ENCODE measurements around the gene ARL5B.
"Not testable (repeated sequence)": the region's sequence is repeated elsewhere in the genome, so short reads cannot be mapped to it uniquely, and the experiment has no call there.

The ARL5B gene

DNA sequence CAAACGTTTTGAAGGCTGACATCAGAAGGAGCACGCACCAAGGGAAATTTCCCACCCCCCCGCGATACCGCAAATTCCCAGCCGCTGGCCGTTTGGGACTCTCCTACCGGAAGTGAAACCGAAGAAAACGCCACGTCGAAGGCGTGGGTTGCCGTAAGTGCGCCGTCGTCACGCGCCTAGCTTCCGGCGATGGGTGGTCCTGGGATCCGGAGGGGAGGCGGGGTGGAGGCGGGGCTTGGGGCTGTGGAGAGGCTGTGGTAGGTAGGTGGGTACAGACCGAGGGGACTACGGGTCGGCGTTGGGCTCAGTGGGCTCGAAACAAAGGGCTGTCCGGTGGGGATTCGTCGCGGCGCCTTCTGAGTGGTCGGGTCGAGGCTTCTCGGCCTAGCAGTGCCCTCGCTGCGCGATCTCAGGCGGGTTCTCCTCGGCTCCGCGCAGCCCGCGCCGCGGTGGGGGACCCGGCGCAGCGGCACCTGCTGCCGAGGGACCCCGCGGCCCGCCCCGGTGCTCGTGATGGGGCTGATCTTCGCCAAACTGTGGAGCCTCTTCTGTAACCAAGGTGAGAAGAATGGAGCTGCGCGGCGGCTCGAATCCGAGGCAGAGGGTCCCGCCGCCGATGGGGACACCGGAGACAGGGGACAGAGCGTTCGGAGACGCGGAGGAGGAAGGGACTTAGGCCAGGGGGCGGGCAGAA is at the start of gene ARL5B:
ARL5B (plus strand) TSS at position 307 of the 694 bp plus-strand sequence; CDS start at position 514, 207 bp downstream.
- Histone ChIP-seq H3K9ac (ENCODE audit: low read length) (peak within 1 kb of the TSS; percentile 98), H3K4me3 (ENCODE audit: low read length) (peak within 1 kb of the TSS; percentile 90)

DNA sequence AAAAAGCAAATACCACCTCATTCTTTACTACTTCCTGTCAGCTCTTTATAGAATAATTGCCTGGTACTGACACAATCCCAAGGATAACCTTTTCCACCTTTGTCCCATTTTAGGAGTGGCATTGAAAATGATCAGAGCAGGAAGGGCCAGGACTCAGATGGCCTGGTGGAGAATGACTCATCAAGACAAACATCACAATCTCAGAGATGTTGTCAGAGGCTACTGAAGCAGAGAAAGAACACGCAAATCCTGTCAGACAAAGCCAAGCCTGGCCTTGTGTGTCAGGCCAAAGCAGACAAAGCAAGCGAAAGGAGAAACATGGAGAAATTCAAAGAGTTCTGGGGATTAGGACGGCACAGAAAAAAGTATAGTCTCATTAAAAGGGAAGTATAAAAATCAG is 48.7 kb upstream of the ARL5B start:
- peak overlapping the region; percentile 11 for H3K9ac ChIP-seq (ENCODE audit: low read length)
- H3K27me3 ChIP-seq (ENCODE audit: control insufficient read depth, insufficient read depth, low read length), result no peaks in the 10 kb centered on the region
- H3K36me3 ChIP-seq (ENCODE audit: control insufficient read depth, insufficient read depth, low read length), result no peaks in the 10 kb centered on the region
- H3K4me3 ChIP-seq (ENCODE audit: low read length), result no peak overlapping the region
- H3K4me1 ChIP-seq (ENCODE audit: control insufficient read depth, insufficient read depth, low read length), result peaks cover 6% of the 10 kb centered on the region
- no peaks in the 10 kb centered on the region for H3K9me3 ChIP-seq (ENCODE audit: control insufficient read depth, low read length)

More for the DNA sequence above, at the start of gene ARL5B:
- no peaks in the 10 kb centered on the region for H3K4me1 ChIP-seq (ENCODE audit: control insufficient read depth, insufficient read depth, low read length)
- H3K27me3 ChIP-seq (ENCODE audit: control insufficient read depth, insufficient read depth, low read length), result no peaks in the 10 kb centered on the region
- no peaks in the 10 kb centered on the region for H3K9me3 ChIP-seq (ENCODE audit: control insufficient read depth, low read length)
- no peaks in the 10 kb centered on the region for H3K36me3 ChIP-seq (ENCODE audit: control insufficient read depth, insufficient read depth, low read length)

- H3K9me3 ChIP-seq (ENCODE audit: control insufficient read depth, low read length), result no peaks in the 10 kb centered on the region
- H3K36me3 ChIP-seq (ENCODE audit: control insufficient read depth, insufficient read depth, low read length), result no peaks in the 10 kb centered on the region
- H3K27me3 ChIP-seq (ENCODE audit: control insufficient read depth, insufficient read depth, low read length), result no peaks in the 10 kb centered on the region
- H3K4me1 ChIP-seq (ENCODE audit: control insufficient read depth, insufficient read depth, low read length), result peaks cover 6% of the 10 kb centered on the region
- no peak overlapping the region for H3K9ac ChIP-seq (ENCODE audit: low read length)
- no peak overlapping the region for H3K4me3 ChIP-seq (ENCODE audit: low read length)
Observed at GRCh38 chr10:18611168-18611567, 48.1 kb upstream of the ARL5B start.

GRCh38 chr10:18615618-18616017 is 43.6 kb upstream of the ARL5B start:
- H3K9ac ChIP-seq (ENCODE audit: low read length), result no peak overlapping the region
- no peaks in the 10 kb centered on the region for H3K9me3 ChIP-seq (ENCODE audit: control insufficient read depth, low read length)
- H3K4me1 ChIP-seq (ENCODE audit: control insufficient read depth, insufficient read depth, low read length), result peaks cover 3% of the 10 kb centered on the region
- H3K27me3 ChIP-seq (ENCODE audit: control insufficient read depth, insufficient read depth, low read length), result no peaks in the 10 kb centered on the region
- H3K4me3 ChIP-seq (ENCODE audit: low read length), result no peak overlapping the region
- H3K36me3 ChIP-seq (ENCODE audit: control insufficient read depth, insufficient read depth, low read length), result no peaks in the 10 kb centered on the region

GRCh38 chr10:18616337-18616736 is 42.9 kb upstream of the ARL5B start:
- Histone ChIP-seq H3K4me3 (ENCODE audit: low read length) (no peak overlapping the region), H3K4me1 (ENCODE audit: control insufficient read depth, insufficient read depth, low read length) (no peaks in the 10 kb centered on the region), H3K9ac (ENCODE audit: low read length) (no peak overlapping the region), H3K9me3 (ENCODE audit: control insufficient read depth, low read length) (no peaks in the 10 kb centered on the region), H3K27me3 (ENCODE audit: control insufficient read depth, insufficient read depth, low read length) (no peaks in the 10 kb centered on the region), H3K36me3 (ENCODE audit: control insufficient read depth, insufficient read depth, low read length) (no peaks in the 10 kb centered on the region)

GRCh38 chr10:18619016-18619415 is 40.2 kb upstream of the ARL5B start:
- Histone ChIP-seq H3K4me1 (ENCODE audit: control insufficient read depth, insufficient read depth, low read length) (no peaks in the 10 kb centered on the region), H3K9ac (ENCODE audit: low read length) (no peak overlapping the region), H3K9me3 (ENCODE audit: control insufficient read depth, low read length) (no peaks in the 10 kb centered on the region), H3K4me3 (ENCODE audit: low read length) (no peak overlapping the region), H3K27me3 (ENCODE audit: control insufficient read depth, insufficient read depth, low read length) (no peaks in the 10 kb centered on the region), H3K36me3 (ENCODE audit: control insufficient read depth, insufficient read depth, low read length) (no peaks in the 10 kb centered on the region)

GRCh38 chr10:18620856-18621255 is 38.4 kb upstream of the ARL5B start:
- H3K4me3 ChIP-seq (ENCODE audit: low read length), result no peak overlapping the region
- no peaks in the 10 kb centered on the region for H3K27me3 ChIP-seq (ENCODE audit: control insufficient read depth, insufficient read depth, low read length)
- no peaks in the 10 kb centered on the region for H3K4me1 ChIP-seq (ENCODE audit: control insufficient read depth, insufficient read depth, low read length)
- no peaks in the 10 kb centered on the region for H3K9me3 ChIP-seq (ENCODE audit: control insufficient read depth, low read length)
- H3K9ac ChIP-seq (ENCODE audit: low read length), result no peak overlapping the region
- no peaks in the 10 kb centered on the region for H3K36me3 ChIP-seq (ENCODE audit: control insufficient read depth, insufficient read depth, low read length)

DNA sequence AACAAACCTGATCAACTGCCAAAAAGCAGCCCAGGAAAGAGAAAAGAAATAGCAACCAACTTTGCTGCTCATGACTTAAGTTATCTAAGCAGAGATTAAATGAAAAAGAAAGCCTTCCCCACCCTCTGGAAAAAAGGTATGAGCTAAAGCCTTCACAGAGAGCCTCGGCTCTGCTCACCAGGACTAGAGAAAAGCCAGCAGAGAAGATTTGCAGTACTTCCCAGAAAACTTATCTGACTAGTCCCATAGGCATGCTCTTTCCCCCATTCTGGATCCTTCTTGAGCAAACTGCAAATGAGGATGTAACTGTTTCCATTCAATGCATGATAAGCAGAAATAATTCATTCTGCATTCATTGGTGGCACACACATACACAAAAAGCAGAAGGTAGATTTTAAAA is 35.6 kb upstream of the ARL5B start:
- not testable (repeated sequence) for H3K9me3 ChIP-seq (ENCODE audit: control insufficient read depth, low read length); H3K4me1 ChIP-seq (ENCODE audit: control insufficient read depth, insufficient read depth, low read length); H3K27me3 ChIP-seq (ENCODE audit: control insufficient read depth, insufficient read depth, low read length); H3K36me3 ChIP-seq (ENCODE audit: control insufficient read depth, insufficient read depth, low read length); H3K9ac ChIP-seq (ENCODE audit: low read length); H3K4me3 ChIP-seq (ENCODE audit: low read length)

DNA sequence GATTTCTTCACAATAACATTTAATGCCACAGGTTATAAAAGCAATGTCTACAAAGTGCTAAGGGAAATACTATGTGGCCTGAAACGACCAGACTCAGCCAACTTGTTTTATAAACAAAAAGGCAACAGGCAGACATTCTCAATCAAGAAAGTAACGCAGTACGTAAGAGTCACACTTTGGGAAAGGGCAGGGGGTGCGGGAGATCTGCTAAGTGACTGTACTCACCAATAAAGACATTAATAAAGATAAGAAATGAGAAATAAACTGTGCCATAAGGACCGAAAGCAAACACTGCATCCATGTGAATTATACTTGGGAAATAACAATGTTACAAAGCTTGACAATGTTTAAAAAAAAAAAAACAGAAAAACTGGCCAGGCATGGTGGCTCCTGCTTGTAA is 33.3 kb upstream of the ARL5B start:
- Histone ChIP-seq H3K4me3 (ENCODE audit: low read length) (no peak overlapping the region), H3K9me3 (ENCODE audit: control insufficient read depth, low read length) (no peaks in the 10 kb centered on the region), H3K36me3 (ENCODE audit: control insufficient read depth, insufficient read depth, low read length) (no peaks in the 10 kb centered on the region), H3K9ac (ENCODE audit: low read length) (no peak overlapping the region), H3K4me1 (ENCODE audit: control insufficient read depth, insufficient read depth, low read length) (no peaks in the 10 kb centered on the region), H3K27me3 (ENCODE audit: control insufficient read depth, insufficient read depth, low read length) (no peaks in the 10 kb centered on the region)

- H3K36me3 ChIP-seq (ENCODE audit: control insufficient read depth, insufficient read depth, low read length); H3K9me3 ChIP-seq (ENCODE audit: control insufficient read depth, low read length); H3K27me3 ChIP-seq (ENCODE audit: control insufficient read depth, insufficient read depth, low read length); H3K4me3 ChIP-seq (ENCODE audit: low read length); H3K4me1 ChIP-seq (ENCODE audit: control insufficient read depth, insufficient read depth, low read length): not testable (repeated sequence)
- peak overlapping the region; percentile 72 for H3K9ac ChIP-seq (ENCODE audit: low read length)
Observed at GRCh38 chr10:18627452-18628018, 31.7 kb upstream of the ARL5B start.

DNA sequence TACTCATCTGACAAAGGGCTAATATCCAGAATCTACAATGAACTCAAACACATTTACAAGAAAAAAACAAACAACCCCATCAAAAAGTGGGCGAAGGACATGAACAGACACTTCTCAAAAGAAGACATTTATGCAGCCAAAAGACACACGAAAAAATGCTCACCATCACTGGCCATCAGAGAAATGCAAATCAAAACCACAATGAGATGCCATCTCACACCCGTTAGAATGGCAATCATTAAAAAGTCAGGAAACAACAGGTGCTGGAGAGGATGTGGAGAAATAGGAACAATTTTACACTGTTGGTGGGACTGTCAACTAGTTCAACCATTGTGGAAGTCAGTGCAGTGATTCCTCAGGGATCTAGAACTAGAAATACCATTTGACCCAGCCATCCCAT is 26.7 kb upstream of the ARL5B start:
- H3K4me1 ChIP-seq (ENCODE audit: control insufficient read depth, insufficient read depth, low read length); H3K36me3 ChIP-seq (ENCODE audit: control insufficient read depth, insufficient read depth, low read length): not testable (repeated sequence)

DNA sequence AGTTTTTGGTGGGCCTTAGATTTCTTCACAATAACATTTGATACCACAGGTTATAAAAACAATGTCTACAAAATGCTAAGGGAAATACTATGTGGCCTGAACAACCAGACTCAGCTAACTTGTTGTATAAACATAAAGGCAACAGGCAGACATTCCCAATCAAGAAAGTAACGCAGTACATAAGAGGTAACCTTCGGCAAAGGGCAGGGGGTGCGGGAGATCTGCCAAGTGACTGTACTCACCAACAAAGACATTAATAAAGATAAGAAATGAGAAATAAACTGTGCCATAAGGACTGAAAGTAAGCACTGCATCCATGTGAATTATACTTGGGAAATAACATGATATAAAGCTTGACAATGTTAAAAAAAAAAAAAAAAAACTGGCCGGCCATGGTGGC is 23.2 kb upstream of the ARL5B start:
- Histone ChIP-seq H3K36me3 (ENCODE audit: control insufficient read depth, insufficient read depth, low read length) (no peaks in the 10 kb centered on the region), H3K9me3 (ENCODE audit: control insufficient read depth, low read length) (no peaks in the 10 kb centered on the region), H3K9ac (ENCODE audit: low read length) (no peak overlapping the region), H3K4me3 (ENCODE audit: low read length) (no peak overlapping the region), H3K27me3 (ENCODE audit: control insufficient read depth, insufficient read depth, low read length) (no peaks in the 10 kb centered on the region), H3K4me1 (ENCODE audit: control insufficient read depth, insufficient read depth, low read length) (peaks cover 14% of the 10 kb centered on the region)

More for the DNA sequence above, 26.7 kb upstream of the ARL5B start:
- H3K9me3 ChIP-seq (ENCODE audit: control insufficient read depth, low read length); H3K4me3 ChIP-seq (ENCODE audit: low read length); H3K9ac ChIP-seq (ENCODE audit: low read length); H3K27me3 ChIP-seq (ENCODE audit: control insufficient read depth, insufficient read depth, low read length): not testable (repeated sequence)

- not testable (repeated sequence) for H3K9me3 ChIP-seq (ENCODE audit: control insufficient read depth, low read length); H3K27me3 ChIP-seq (ENCODE audit: control insufficient read depth, insufficient read depth, low read length); H3K9ac ChIP-seq (ENCODE audit: low read length); H3K4me3 ChIP-seq (ENCODE audit: low read length); H3K36me3 ChIP-seq (ENCODE audit: control insufficient read depth, insufficient read depth, low read length)
- H3K4me1 ChIP-seq (ENCODE audit: control insufficient read depth, insufficient read depth, low read length), result peaks cover 14% of the 10 kb centered on the region
Observed at GRCh38 chr10:18637400-18637799, 21.8 kb upstream of the ARL5B start.
